HCT116 (cell line): ENCODE results near the gene ARRDC1. TPM values are rescaled to one million over a fixed set of nuclear protein-coding genes. Genes with fewer than 3 reads are reported as not detected.

Experiments used
- ATAC-seq: fragments of 200-7000 bp; cut with Tn5 transposase; 2 replicates; pipeline ENCODE4 v1.9.1; 2020; ENCODE audit warnings: mild to moderate bottlenecking, moderate library complexity
- BruUV-seq: library from RNA; stranded (reverse); fragments of 400-500 nt; replicated peaks from 2 replicates; lab custom pipeline; 2021; lab: Mats Ljungman, UMichigan
- CTCF ChIA-PET: fragments of 300-600 bp; sonication (Branson Sonifier 250); formaldehyde crosslinking; loops from one replicate; lab custom pipeline; 2021; ENCODE audit warnings: antibody characterized with exemption; lab: Charles Lee
- POLR2A ChIA-PET: fragments of 300-600, 350-600 bp; sonication (Branson Sonifier 250); formaldehyde crosslinking; loops from one replicate; lab custom pipeline; 2021; ENCODE audit warnings: antibody characterized with exemption; lab: Charles Lee
- RAD21 ChIA-PET, 2 experiments: fragments of 300-600 bp; sonication (Branson Sonifier 250); formaldehyde crosslinking; loops; one replicate each; lab custom pipeline; 2023; ENCODE audit warnings: low total read pairs in 2 of 2; ENCODE audit not compliant: uncharacterized antibody in 2 of 2, unreplicated experiment in 2 of 2, low non-redundant PET in 1 of 2; lab: Charles Lee
- DNase-seq: peaks from one replicate; pipeline ENCODE4 v3.0.0-alpha.2; 2010; ENCODE audit warnings: low read depth, low spot score
- H2AFZ ChIP-seq: fragments of 200-600 bp; shearing (Covaris generic), sonication (generic); 2 replicates; pipeline ENCODE4 v1.6.1; 2017; ENCODE audit warnings: low read depth, mixed run types, mixed read lengths, antibody characterized with exemption, low read length; ENCODE audit not compliant: poor library complexity, severe bottlenecking
- H3K27ac ChIP-seq: 2 replicates; pipeline ENCODE4 v1.5.1; 2012; ENCODE audit warnings: low read depth, low read length
- H3K27me3 ChIP-seq: fragments of 200-600 bp; sonication (generic); 2 replicates; pipeline ENCODE4 v1.6.1; 2016; ENCODE audit warnings: mixed run types, low read length, mixed read lengths; ENCODE audit not compliant: insufficient read depth
- H3K36me3 ChIP-seq, 2 experiments: fragments of 200-500 bp in 1 of 2; fragments of 200-600 bp in 1 of 2; sonication (Bioruptor generic) in 1 of 2; sonication (generic) in 1 of 2; 2 replicates each; pipeline versions ENCODE4 v1.5.1 to v1.6.1; 2014 to 2016; ENCODE audit warnings: low read length in 2 of 2, inconsistent platforms in 1 of 2, mixed read lengths in 1 of 2, mixed run types in 1 of 2; ENCODE audit not compliant: insufficient read depth in 2 of 2, control insufficient read depth in 1 of 2
- H3K4me1 ChIP-seq, 2 experiments: fragments of 200-600 bp in 1 of 2; sonication (generic) in 1 of 2; 2 replicates each; pipeline versions ENCODE4 v1.5.1 to v1.6.1; 2012 to 2017; ENCODE audit warnings: low read length in 2 of 2, inconsistent platforms in 1 of 2, mild to moderate bottlenecking in 1 of 2, mixed read lengths in 1 of 2, mixed run types in 1 of 2, moderate library complexity in 1 of 2; ENCODE audit not compliant: insufficient read depth in 2 of 2, control insufficient read depth in 1 of 2
- H3K4me2 ChIP-seq: fragments of 200-600 bp; sonication (generic); 2 replicates; pipeline ENCODE4 v1.6.1; 2017; ENCODE audit warnings: mixed run types, low read length, mixed read lengths
- H3K4me3 ChIP-seq, 2 experiments: fragments of 200-600 bp in 1 of 2; sonication (generic) in 1 of 2; replicated peaks in 1 of 2; 2 replicates each; pipeline ENCODE4 v1.5.1; 2011 to 2016; ENCODE audit warnings: low read length in 2 of 2, control low read depth in 1 of 2, low read depth in 1 of 2, mild to moderate bottlenecking in 1 of 2, mixed read lengths in 1 of 2, mixed run types in 1 of 2
- H3K79me2 ChIP-seq: fragments of 200-600 bp; sonication (generic); 2 replicates; pipeline ENCODE4 v1.6.1; 2017; ENCODE audit warnings: mild to moderate bottlenecking, mixed run types, low read length, moderate library complexity, mixed read lengths; ENCODE audit not compliant: insufficient read depth
- H3K9ac ChIP-seq: fragments of 200-600 bp; sonication (generic); 2 replicates; pipeline ENCODE4 v1.6.1; 2016; ENCODE audit warnings: low read length, mixed read lengths
- H3K9me2 ChIP-seq: fragments of 200-600 bp; sonication (generic), shearing (Covaris generic); 2 replicates; pipeline ENCODE4 v1.6.1; 2017; ENCODE audit warnings: mixed run types, mild to moderate bottlenecking, moderate library complexity; ENCODE audit not compliant: insufficient read depth
- H3K9me3 ChIP-seq, 2 experiments: fragments of 200-500 bp in 1 of 2; fragments of 200-600 bp in 1 of 2; sonication (Bioruptor generic) in 1 of 2; sonication (generic) in 1 of 2; 2 replicates each; pipeline ENCODE4 v1.6.1; 2014 to 2017; ENCODE audit warnings: low read length in 2 of 2, mixed read lengths in 2 of 2, inconsistent platforms in 1 of 2, low read depth in 1 of 2, mild to moderate bottlenecking in 1 of 2, mixed run types in 1 of 2, moderate library complexity in 1 of 2; ENCODE audit not compliant: control insufficient read depth in 1 of 2, insufficient read depth in 1 of 2
- H4K20me1 ChIP-seq: fragments of 200-600 bp; sonication (generic), shearing (Covaris generic); 2 replicates; pipeline ENCODE4 v1.6.1; 2017; ENCODE audit warnings: mixed run types, mild to moderate bottlenecking, moderate library complexity; ENCODE audit not compliant: insufficient read depth
- ELF1 ChIP-seq: IDR thresholded peaks from 2 replicates; pipeline ENCODE4 v1.6.1; 2012; ENCODE audit warnings: low read depth, borderline replicate concordance
- FOSL1 ChIP-seq: IDR thresholded peaks from 2 replicates; pipeline ENCODE4 v1.6.1; 2012; ENCODE audit warnings: low read depth
- intact Hi-C: fragments of 100-400 bp; cut with micrococcal nuclease; formaldehyde crosslinking; loops from 2 replicates; pipeline ENCODE4 v1.10.0; 2022
- total RNA-seq: library from RNA; stranded (reverse); gene quantifications from one replicate; pipeline ENCODE4 v1.2.1, GENCODE V29; 2021; ENCODE audit not compliant: unreplicated experiment
- TF ChIP-seq, protein P1 (sequence below): IDR thresholded peaks from 2 replicates; pipeline ENCODE4 v1.6.1; 2012; ENCODE audit warnings: low read depth

Gene ARRDC1
- total RNA-seq, 1 experiment from 2014 or later = 82.8 TPM

GRCh38 chr9:137578518-137579258 is 26.8 kb upstream of the ARRDC1 start, which contains the start of gene DPH7 (continued):
- TF ChIP-seq, protein P1, sequence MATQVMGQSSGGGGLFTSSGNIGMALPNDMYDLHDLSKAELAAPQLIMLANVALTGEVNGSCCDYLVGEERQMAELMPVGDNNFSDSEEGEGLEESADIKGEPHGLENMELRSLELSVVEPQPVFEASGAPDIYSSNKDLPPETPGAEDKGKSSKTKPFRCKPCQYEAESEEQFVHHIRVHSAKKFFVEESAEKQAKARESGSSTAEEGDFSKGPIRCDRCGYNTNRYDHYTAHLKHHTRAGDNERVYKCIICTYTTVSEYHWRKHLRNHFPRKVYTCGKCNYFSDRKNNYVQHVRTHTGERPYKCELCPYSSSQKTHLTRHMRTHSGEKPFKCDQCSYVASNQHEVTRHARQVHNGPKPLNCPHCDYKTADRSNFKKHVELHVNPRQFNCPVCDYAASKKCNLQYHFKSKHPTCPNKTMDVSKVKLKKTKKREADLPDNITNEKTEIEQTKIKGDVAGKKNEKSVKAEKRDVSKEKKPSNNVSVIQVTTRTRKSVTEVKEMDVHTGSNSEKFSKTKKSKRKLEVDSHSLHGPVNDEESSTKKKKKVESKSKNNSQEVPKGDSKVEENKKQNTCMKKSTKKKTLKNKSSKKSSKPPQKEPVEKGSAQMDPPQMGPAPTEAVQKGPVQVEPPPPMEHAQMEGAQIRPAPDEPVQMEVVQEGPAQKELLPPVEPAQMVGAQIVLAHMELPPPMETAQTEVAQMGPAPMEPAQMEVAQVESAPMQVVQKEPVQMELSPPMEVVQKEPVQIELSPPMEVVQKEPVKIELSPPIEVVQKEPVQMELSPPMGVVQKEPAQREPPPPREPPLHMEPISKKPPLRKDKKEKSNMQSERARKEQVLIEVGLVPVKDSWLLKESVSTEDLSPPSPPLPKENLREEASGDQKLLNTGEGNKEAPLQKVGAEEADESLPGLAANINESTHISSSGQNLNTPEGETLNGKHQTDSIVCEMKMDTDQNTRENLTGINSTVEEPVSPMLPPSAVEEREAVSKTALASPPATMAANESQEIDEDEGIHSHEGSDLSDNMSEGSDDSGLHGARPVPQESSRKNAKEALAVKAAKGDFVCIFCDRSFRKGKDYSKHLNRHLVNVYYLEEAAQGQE = no peak
- no peak for TF ChIP-seq FOSL1

DNA sequence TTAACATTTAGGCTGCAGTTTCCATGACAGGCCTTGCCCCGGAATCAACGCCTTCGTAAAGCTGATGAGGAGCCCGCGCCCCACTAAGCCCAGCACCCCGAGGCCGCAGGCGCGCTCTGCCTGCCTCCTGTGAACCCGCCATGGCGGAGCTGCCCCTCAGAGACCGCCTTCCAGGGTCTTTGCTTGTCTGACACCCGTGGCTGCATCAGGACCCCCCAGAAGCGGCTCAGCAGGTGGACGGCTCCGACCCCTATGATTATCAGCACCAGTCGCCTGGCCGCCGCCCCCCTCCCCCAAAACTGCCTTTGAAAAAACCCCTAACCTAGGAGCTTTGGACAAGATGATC is 26.3 kb upstream of the ARRDC1 start:
- Histone ChIP-seq H3K27ac (peak overlapping the region; percentile 89), H3K36me3 (peaks cover 11 to 50% of the 10 kb centered on the region in 2 experiments; a peak in 3 of 4 replicates)

More for the DNA sequence above, 26.3 kb upstream of the ARRDC1 start:
- Histone ChIP-seq H3K27me3 (no peaks in the 10 kb centered on the region), H3K9me3 (no peaks in the 10 kb centered on the region), H3K79me2 (peaks cover 68% of the 10 kb centered on the region), H4K20me1 (no peaks in the 10 kb centered on the region), H3K9ac (peak overlapping the region; percentile 89; the same call in 1 of the 2 replicates), H3K4me3 (peak overlapping the region; percentile 61 to 91; a peak in 3 of 4 replicates), H3K9me2 (no peaks in the 10 kb centered on the region), H3K4me2 (peak overlapping the region; percentile 93), H2AFZ (no peak overlapping the region), H3K4me1 (peaks cover 6 to 15% of the 10 kb centered on the region in 2 experiments; a peak in 3 of 4 replicates)
- ChIA-PET POLR2A (no interaction called here), CTCF (interaction anchor here (0.7 to 2.7 kb wide), 3 partner anchors 11 to 138 kb away, joined by 3 to 11 read pairs (median 3); partner anchors contain the start of gene ZMYND19), RAD21 (no interaction called here)
- intact Hi-C loops = loop anchor here (5.0 kb wide), 1 partner anchor 33 kb away; no protein-coding TSS in a partner anchor
- DNase-seq (no peak), ATAC-seq (no peak)
- TF ChIP-seq ELF1 (no peak), FOSL1 (no peak)
- BruUV-seq = TSS peak; percentile 32
